ENCODE data around the gene OSBPL10. TPM values are rescaled to one million over a fixed set of nuclear protein-coding genes. Genes with fewer than 3 reads are reported as not detected.

Gene OSBPL10
- total and polyA plus RNA-seq, 2 of the 8 experiments (the other 6 are each of a cell fraction or from before 2014, with no cell fraction given), result 26.2 to 86.7 TPM

DNA sequence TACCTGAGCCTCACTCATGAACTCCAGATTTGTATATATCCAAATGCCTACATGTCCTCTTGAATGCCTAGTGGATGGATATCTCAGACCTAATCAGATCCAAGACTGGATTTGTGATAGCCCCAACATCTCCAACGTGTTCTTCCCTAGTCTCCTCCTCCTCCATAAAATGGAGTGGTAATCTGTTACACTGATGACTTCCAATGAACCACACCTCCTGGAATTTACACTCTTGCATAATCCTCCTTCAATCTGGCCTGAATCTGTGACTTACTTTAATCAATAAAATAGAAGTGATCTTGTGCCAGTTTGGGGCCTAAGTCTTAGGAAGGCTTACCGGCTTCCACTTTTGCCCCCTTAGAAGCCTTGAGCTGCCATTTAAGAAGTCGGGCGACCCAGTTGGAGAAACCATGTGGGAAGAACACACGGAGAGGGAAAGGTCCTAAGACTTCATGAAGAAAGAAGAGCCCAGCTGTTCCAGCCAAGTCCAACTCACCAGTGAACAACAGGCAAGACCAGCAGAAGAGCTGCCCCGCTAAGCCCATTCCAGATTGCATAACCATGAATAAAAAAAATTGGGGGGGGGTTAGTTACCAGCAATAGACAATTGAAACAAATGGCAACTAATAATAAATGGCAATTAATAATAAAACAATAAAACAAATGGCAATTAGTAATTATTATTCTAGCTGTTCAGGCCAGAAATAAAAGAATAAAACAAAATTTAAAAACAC is 284.1 kb downstream of the OSBPL10 start (continued):
- no peak for TF ChIP-seq CTBP2 (IDR thresholded peaks at IDR 0.05; ENCODE audit: borderline replicate concordance, insufficient read depth, insufficient read length, low read length)
- TF ChIP-seq TCF12 (IDR thresholded peaks at IDR 0.05; ENCODE audit: low read depth, low read length), result no peak
- no peak for TF ChIP-seq BACH1 (IDR thresholded peaks at IDR 0.05; ENCODE audit: low read length)
- TF ChIP-seq SIX5 (IDR thresholded peaks at IDR 0.05; ENCODE audit: low read depth, low read length), result no peak
- TF ChIP-seq SRF (IDR thresholded peaks at IDR 0.05; ENCODE audit: low read depth, low read length), result no peak
- no peak for TF ChIP-seq SUZ12 (IDR thresholded peaks at IDR 0.05; ENCODE audit: low read length)
- TF ChIP-seq POU5F1 (IDR thresholded peaks at IDR 0.05; ENCODE audit: low read depth, low read length), result no peak
- TF ChIP-seq, protein P1, sequence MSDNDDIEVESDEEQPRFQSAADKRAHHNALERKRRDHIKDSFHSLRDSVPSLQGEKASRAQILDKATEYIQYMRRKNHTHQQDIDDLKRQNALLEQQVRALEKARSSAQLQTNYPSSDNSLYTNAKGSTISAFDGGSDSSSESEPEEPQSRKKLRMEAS (IDR thresholded peaks at IDR 0.05), result no peak
- TF ChIP-seq SIN3A (conservative IDR thresholded peaks at IDR 0.05 in 1 of 2, IDR thresholded peaks at IDR 0.05 in 1 of 2; ENCODE audit: low read depth in 1 of 2, low read length in 2 of 2), result no peak
- TF ChIP-seq GABPA (IDR thresholded peaks at IDR 0.05; ENCODE audit: borderline replicate concordance, insufficient read depth, low read length), result no peak
